ENCODE measurements around the gene ANTKMT. TPM values are rescaled to one million over a fixed set of nuclear protein-coding genes. Genes with fewer than 3 reads are reported as not detected.
A peak's percentile ranks its signal among the peaks of the same experiment; 100 is the strongest.
"Not testable (repeated sequence)": the region's sequence is repeated elsewhere in the genome, so short reads cannot be mapped to it uniquely, and the experiment has no call there.

Gene ANTKMT
- total RNA-seq, 1 donor from 2014 or later: 54.7 TPM

- no peak for DNase-seq (ENCODE audit: low spot score)
These were observed 39.1 kb upstream of the ANTKMT start for GRCh38 chr16:681746-682427.

GRCh38 chr16:682493-683395, 38.2 kb upstream of the ANTKMT start:
- DNase-seq (ENCODE audit: low spot score): no peak

DNA sequence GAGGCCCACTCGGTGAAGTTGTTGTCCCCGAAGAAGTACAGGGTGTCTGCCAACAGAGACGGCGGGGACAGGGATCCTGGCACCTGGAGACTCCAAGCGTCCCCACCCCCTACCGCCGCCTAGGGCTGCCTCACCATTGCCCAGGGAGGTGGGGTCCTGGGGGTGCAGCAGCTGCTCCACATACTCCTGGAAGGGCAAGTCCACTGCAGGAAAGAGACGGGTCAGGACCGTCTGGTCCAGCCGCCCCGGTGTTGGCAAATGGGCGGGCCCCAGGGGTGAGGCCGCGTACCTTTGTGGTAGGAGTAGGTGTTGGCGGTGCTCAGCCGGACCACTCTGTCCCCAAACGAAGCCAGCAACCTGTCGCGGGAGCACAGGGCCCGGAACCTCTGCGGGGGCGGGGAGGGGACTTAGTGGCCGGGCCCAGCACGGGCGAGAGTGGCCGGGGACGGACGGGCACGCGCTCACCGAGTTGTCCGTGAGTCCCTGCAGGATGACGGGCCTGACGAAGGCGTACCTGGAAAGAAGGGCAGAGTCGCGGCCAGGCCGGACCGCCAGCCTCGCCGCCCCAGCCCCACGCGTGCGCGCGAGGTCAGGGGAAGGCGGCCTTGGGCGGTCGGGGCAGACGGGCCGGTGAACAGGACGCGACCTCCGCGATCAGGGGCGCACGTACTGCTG, 37.4 kb upstream of the ANTKMT start:
- no peak for DNase-seq (ENCODE audit: low spot score)

GRCh38 chr16:684071-684794, 36.7 kb upstream of the ANTKMT start, which contains the start of gene JMJD8:
JMJD8 (minus strand) TSS chr16:684334; CDS start chr16:684319, 15 bp downstream.
- peak; percentile 97 for DNase-seq (ENCODE audit: low spot score)

GRCh38 chr16:684961-685696, 35.8 kb upstream of the ANTKMT start:
- DNase-seq (ENCODE audit: low spot score): no peak

- no peak for DNase-seq (ENCODE audit: low spot score)
These were observed 35.0 kb upstream of the ANTKMT start for GRCh38 chr16:685967-686366.

DNA sequence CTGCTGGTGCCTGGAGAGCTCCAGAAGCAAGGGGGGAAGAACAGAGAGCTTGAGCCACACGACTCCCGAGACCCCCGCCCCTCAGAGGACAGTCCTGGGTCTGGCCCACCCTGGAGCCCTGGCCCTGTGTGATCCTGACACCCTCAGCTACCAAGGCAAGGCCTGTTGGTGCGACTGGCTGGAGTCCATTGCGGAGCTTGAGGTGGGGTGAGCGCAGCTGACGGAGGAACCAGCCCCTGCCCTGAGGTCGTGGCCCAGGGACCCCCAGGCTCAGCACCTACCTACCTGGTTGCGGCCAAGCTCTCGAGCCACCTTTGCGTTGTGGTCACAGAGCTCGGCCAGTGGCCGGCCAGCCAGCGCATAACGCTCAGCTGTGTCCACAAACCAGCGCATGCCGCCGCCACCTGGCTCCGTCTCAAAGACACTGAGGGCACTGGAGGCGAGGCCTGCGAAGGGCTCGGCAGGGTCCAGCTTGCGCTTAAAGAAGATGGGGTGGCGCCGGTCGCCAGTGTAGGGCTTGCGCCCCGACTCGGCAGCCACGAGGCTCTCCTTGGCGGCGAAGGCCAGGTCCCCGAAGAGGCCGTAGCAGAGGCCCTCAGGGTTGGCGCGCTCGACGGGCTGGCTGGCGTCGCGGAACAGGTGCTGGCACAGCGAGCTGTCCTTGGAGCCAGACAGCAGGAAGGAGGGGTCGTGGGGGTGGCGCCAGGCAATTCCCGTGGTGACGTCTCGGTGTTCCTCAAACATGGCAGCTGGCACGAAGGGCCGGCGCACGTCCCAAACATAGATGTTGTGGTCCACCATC, 34.3 kb upstream of the ANTKMT start:
- DNase-seq (ENCODE audit: low spot score): no peak

DNA sequence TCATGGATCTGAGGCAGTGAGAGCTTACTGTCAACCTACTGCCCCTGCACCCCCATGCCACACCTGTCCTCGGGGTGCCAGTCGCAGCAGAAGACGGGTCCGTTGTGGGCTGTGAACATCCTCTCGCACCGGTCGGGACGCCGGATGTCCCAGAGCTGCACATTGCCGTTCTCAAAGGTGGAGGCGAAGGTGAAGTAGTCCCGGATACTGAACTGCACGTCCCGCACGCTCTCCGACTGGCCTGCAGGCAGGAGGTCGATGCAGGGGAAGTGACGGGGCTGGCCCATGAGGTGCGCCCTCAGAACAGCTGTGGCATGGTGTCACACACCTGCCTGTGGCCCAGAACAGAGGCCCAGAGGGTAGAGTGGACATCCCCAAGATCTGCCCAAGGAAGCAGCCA, 33.4 kb upstream of the ANTKMT start:
- no peak for DNase-seq (ENCODE audit: low spot score)

- no peak for DNase-seq (ENCODE audit: low spot score)
These were observed 31.6 kb upstream of the ANTKMT start for GRCh38 chr16:689175-689897.

DNA sequence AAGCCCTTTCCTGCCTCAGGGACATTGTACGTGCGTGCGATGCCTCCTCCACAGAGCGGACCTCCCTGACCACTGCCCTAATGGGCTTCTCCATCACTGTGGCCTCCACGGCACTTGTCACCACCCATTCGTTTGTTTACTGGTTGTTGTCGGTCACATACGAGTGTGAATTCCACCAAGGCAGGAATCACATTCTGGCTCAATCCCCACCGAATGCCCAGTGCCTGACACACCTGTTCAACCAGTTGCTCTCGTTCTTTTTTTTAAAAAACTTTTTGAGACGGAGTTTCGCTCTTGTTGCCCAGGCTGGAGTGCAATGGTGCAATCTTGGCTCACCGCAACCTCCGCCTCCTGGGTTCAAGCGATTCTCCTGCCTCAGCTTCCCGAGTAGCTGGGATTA, 29.7 kb upstream of the ANTKMT start:
- DNase-seq (ENCODE audit: low spot score): not testable (repeated sequence)

DNA sequence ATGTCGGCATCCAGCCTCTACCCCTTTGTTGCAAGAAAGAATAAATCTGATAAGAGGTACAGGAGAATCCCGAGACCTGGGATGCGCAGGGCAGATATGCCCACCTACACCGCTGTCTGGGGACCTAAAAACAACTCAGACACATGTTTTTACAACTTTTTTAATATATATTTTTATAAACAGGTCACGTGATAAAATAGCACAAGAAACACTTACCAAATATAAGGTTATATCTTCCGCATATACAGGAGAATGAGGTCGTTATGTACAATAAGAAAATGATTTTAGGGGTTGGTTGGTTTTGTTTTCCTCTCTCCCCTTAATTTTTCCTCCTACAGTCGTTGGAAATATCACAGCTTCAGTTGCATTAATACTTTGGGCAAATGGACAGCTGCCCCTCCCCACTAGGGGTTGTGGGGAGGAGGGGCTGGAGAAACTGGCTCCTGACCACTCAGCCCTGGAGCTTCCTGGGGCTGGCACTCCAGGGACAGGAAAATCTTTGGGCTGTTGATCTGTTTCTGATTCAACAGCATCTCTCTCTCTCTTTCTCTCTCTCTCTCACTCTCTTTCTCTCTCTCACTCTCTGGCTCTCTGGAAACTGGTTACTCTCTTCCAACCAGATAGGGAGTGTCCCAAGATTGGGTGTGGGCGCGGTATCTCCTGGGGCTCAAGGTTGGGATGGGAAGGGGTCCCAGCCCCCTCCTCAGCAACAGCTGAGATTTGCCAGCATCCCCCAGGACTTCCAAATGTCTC, 28.4 kb upstream of the ANTKMT start:
- no peak for DNase-seq (ENCODE audit: low spot score)

DNA sequence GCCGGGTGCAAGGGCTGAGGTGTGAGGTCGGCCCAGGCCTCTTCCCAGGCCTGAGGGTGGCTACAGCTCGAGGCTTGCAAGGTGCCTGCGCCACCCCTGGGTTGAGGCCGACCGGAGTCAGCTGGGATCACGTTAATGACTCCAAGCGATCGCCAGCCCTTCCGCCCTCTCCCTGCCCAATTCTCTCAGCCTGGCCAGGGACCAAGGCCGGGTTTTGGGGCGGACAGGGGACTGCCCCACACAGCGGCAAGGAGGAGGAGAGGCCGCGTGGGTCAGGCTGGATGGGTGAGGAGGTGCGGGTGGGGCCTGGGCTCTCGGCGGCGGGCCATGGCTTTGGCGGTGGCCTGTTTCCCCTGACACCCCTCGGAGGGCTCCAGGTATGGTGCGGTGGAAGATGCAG, 27.6 kb upstream of the ANTKMT start:
- no peak for DNase-seq (ENCODE audit: low spot score)

DNA sequence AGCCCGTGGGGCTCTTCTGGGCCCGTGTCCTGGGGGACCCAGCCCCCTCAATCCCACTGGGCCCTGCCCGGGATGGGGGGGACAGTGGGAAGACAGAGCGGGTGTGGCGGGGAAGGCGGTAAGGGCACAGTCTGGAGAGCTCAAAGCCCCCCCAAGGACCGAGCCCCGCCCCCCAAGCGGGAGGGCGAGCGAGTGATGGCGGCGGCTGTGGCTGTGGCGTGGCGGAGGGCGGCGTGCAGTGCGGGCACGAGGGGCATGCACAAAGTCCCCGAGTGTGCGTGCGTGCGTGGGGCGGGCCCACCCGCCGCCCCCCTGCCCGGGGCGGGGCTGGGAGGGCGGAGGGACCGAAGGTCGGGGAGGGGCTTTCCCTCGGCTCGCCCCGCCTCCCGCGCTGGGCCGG, 27.2 kb upstream of the ANTKMT start:
- DNase-seq (ENCODE audit: low spot score): no peak

- DNase-seq (ENCODE audit: low spot score): no peak
These were observed 26.6 kb upstream of the ANTKMT start for GRCh38 chr16:694187-694862.

- no peak for DNase-seq (ENCODE audit: low spot score)
These were observed 26.0 kb upstream of the ANTKMT start for GRCh38 chr16:694863-695354.

DNA sequence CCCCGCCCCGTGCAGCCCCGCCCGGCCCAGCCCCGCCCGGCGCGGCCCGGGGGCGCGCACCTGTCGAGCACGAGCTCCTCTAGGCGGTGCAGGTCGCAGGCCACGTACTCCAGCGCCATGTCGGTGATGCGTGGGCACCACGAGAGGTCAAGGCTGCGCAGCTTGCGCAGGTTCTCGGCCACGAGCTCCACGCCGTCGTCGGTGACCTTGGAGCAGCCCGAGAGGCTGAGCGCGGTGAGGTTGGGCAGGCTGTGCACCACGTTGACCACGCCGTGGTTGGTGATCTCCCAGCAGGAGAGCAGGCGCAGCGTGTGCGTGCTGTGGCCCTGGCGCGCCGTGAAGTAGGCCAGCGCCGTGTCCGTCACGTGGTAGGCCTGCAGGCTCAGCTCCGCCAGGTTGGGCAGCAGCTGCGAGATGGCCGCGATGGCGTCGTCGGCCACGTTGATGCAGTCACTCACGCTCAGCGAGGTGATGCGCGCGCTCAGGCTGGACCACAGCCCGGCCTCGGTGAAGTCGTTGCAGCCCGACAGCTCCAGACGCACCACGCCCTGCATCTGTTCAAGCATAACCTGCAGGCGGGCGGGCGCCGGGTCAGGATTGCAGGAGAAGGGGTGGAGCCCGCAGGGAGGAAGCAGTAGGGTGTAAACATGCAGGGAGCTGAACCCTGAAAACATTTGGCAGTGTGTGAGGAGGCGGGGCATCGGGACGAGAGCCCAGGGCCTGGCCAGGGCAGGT, 25.4 kb upstream of the ANTKMT start:
- peak; percentile 63 for DNase-seq (ENCODE audit: low spot score)
